GM12872 (cell line): ENCODE results near the gene ZSCAN26.

Experiments used
- TF ChIP-seq, protein P1 (sequence below): IDR thresholded peaks from 3 replicates; pipeline ENCODE4 v1.5.1; 2011; ENCODE audit warnings: low read depth, mild to moderate bottlenecking, low read length, moderate library complexity; ENCODE audit not compliant: insufficient read depth

The ZSCAN26 gene

GRCh38 chr6:28311139-28311823 lies 44.3 kb downstream of the ZSCAN26 start:
- TF ChIP-seq, protein P1, sequence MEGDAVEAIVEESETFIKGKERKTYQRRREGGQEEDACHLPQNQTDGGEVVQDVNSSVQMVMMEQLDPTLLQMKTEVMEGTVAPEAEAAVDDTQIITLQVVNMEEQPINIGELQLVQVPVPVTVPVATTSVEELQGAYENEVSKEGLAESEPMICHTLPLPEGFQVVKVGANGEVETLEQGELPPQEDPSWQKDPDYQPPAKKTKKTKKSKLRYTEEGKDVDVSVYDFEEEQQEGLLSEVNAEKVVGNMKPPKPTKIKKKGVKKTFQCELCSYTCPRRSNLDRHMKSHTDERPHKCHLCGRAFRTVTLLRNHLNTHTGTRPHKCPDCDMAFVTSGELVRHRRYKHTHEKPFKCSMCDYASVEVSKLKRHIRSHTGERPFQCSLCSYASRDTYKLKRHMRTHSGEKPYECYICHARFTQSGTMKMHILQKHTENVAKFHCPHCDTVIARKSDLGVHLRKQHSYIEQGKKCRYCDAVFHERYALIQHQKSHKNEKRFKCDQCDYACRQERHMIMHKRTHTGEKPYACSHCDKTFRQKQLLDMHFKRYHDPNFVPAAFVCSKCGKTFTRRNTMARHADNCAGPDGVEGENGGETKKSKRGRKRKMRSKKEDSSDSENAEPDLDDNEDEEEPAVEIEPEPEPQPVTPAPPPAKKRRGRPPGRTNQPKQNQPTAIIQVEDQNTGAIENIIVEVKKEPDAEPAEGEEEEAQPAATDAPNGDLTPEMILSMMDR = no peak

DNA sequence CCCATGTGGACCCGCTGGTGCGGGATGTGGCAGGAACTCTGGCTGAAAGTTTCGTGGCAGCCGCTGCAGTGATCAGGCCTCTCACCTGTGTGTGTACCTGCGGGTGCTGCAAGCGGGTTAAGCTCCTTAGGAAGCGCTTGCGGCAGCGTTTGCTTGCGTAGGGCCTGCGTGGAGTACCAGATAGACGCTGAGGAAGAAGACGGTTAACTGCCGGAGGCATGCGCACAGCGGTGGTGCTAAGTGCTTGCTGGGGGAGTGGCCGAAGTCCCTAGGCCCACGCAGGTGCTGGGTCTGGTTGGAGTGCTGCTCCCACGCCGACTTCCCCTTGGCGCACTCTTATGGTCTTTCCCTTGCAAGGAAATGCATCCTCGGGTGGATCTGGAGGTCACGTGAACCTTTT lies 46.0 kb downstream of the ZSCAN26 start:
- TF ChIP-seq, protein P1 = no peak

GRCh38 chr6:28315628-28316027 lies 48.7 kb downstream of the ZSCAN26 start:
- TF ChIP-seq, protein P1 = no peak

DNA sequence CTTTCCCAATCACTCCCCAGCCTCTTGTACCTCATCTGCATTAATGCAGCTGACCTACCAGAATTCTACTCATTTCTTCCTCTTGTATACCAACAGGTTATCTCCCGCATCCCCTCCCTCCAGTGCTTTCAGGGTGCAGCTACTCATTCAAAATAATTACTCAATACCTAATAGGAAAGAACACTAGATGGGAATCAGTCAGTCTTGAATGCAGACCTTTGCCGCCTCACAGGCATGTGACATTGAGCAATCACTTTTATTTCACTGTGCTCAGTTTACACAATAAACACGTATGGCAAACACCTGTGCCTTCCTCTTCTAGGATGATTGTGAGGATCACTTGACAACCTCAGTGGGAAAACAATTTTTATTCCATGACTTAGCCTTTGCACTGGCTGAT lies 55.7 kb downstream of the ZSCAN26 start:
- TF ChIP-seq, protein P1 = no peak

DNA sequence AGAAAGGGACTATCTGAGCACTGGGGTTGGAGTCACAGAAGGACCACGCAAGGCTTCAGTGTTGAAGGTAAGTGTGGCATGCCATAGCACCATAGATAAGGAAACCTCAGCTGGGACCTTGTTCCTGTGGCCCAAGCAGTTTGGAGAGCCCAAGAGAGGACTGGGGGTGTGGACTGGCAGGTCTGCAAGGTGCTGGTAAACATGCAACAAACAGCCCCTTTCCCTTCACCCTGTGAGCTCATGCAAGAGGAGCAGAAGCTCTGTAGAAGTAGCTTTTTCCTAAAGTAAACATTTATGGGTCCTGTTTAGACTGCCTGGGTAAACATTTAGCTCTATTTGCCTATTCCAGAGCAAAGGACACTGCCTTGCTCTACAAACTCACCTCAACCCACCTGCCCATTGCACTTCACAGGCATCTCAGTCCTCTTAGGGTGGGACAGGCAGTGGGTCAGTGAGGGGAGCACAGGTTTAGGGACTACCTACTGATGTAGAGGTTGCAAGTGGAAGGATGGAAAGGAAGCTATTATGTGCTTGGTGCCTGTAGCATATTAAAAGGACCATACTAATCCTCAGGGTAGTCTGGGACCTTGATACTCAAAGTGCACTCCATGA lies 57.0 kb downstream of the ZSCAN26 start:
- TF ChIP-seq, protein P1 = no peak

DNA sequence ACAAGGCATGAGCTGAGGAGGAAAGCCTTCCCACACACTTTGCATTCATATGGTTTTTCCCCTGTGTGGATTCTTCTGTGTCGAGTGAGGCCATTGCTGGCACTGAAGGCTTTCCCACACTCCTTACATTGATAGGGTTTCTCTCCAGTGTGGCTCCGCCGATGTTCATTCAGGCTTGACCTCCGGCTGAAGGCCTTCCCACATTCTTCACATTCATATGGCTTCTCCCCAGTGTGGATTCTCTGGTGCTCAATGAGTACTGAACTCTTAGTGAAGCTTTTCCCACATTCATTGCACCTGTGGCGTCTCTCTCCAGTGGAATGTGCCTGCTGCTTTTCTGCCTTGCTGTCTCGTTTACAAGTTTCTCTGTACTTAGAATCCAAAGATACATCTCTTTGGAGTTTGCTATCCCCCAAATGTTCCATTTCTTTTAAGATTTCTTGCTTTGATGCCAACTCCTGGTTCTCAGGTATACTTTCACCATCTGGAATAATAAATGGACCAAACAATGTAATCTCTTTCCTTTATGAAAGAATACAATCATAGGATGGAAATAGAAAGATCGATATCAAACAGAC lies 59.5 kb downstream of the ZSCAN26 start:
- TF ChIP-seq, protein P1 = no peak
